ENCODE measurements around the gene ZNF436. TPM values are rescaled to one million over a fixed set of nuclear protein-coding genes. Genes with fewer than 3 reads are reported as not detected.

The ZNF436 gene
- total and polyA plus RNA-seq, 9 of the 15 experiments (the other 6 are each of a cell fraction or from before 2014, with no cell fraction given): 2.1 to 11.3 (median 6.8) TPM

DNA sequence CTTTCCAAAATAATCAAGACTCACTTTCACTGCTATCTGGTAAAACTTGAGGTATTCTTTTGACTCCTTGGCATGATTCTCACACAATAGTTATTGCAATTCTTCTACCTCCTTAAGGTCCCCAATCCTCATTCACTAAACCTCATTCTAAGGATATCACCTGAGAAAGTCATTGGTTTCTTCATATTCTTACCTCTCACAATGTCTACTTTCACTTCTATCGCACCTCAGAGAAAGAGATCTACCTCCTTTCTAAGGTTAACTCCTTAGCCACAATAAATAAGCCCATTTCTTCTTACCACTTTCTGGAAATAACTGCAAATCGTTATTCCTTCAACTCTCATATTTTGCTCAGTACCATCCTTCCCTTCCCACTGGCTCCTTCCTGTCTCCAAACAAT, 44.2 kb downstream of the ZNF436 start:
- H3K79me2 ChIP-seq (ENCODE audit: control insufficient read depth, insufficient read depth, low read length): peaks cover 67% of the 10 kb centered on the region
- CTCF ChIA-PET (ENCODE audit: low intra/inter-chr PET ratio): no interaction called here
- no peaks in the 10 kb centered on the region for H3K27me3 ChIP-seq (ENCODE audit: control insufficient read depth in 2 of 2, insufficient read depth in 2 of 2, low read length in 2 of 2)
- POLR2A ChIA-PET: interaction anchor here (0.9 to 1.4 kb wide), 4 partner anchors 9 to 70 kb away, joined by 3 to 5 read pairs (median 4); partner anchors contain the start of gene HNRNPR
- no peaks in the 10 kb centered on the region for H3K9me3 ChIP-seq (replicated peaks; ENCODE audit: control insufficient read depth, insufficient read depth, low read depth, low read length)
- 0 out of 2 replicates have a peak, but pooled peaks have one; percentile 33 for TF ChIP-seq POLR2A (conservative IDR thresholded peaks at IDR 0.05)
- no peak for TF ChIP-seq MBD2 (IDR thresholded peaks at IDR 0.05; ENCODE audit: borderline replicate concordance, low read depth)
- no peak overlapping the region for H3K9ac ChIP-seq (ENCODE audit: insufficient read depth in 1 of 2, low read depth in 2 of 2, low read length in 2 of 2)
- peaks cover 84% of the 10 kb centered on the region for H3K36me3 ChIP-seq (ENCODE audit: control insufficient read depth, insufficient read depth, low read length)
- H4K20me1 ChIP-seq (replicated peaks; ENCODE audit: control insufficient read depth, insufficient read depth, low read length): no peaks in the 10 kb centered on the region
- DNase-seq (ENCODE audit: extremely low read depth in 1 of 4, low spot score in 3 of 4): no peak
- no peak for ATAC-seq
- H3K27ac ChIP-seq (ENCODE audit: extremely low read depth, low read depth, low read length): no peak overlapping the region
- WGBS (ENCODE audit: insufficient coverage, low coverage, missing lambda C conversion rate): 93% methylated on average over 2 of the region's 2 CpGs
- H3K4me2 ChIP-seq (ENCODE audit: insufficient read depth, low read length): no peak overlapping the region
- no peak overlapping the region for H2AFZ ChIP-seq (ENCODE audit: low read depth, low read length)
- no peaks in the 10 kb centered on the region for H3K9me1 ChIP-seq (ENCODE audit: control insufficient read depth, insufficient read depth, low read length)
- no peak overlapping the region for H3K4me3 ChIP-seq
- no peaks in the 10 kb centered on the region for H3K4me1 ChIP-seq (replicated peaks in 1 of 2; ENCODE audit: control insufficient read depth in 2 of 2, insufficient read depth in 2 of 2, low read length in 2 of 2)
- BruUV-seq (replicated peaks): no TSS peak
- FAIRE-seq: no peak
- intact Hi-C loops (cut with micrococcal nuclease) (loop anchor here (5.0 kb wide), 1 partner anchor 77 kb away; no protein-coding TSS in a partner anchor), in situ Hi-C loops (cut with MboI) (no loop called here)

DNA sequence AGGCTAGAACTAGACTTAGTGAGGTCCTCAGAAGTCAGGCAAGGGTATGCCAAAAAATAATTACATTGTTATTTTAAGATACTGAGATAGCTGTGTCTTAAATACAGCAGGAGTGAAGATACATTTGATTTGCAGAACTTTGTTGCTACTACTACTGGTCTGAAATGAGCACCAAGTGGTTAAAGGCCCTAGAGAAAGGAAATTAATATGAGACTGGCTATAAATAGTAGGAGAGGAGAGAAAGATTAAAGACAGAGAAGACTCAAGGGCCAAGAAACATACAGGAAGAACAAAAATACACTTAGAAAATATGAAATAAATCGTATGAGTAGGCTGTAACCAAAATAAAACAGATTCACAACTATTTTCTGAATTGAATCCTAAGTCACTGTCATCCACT, 46.9 kb downstream of the ZNF436 start:
- Histone ChIP-seq H3K4me3 (no peak overlapping the region), H3K9me3 (replicated peaks; ENCODE audit: control insufficient read depth, insufficient read depth, low read depth, low read length) (no peaks in the 10 kb centered on the region), H3K27me3 (ENCODE audit: control insufficient read depth in 2 of 2, insufficient read depth in 2 of 2, low read length in 2 of 2) (no peaks in the 10 kb centered on the region), H4K20me1 (replicated peaks; ENCODE audit: control insufficient read depth, insufficient read depth, low read length) (no peaks in the 10 kb centered on the region), H3K9ac (ENCODE audit: insufficient read depth in 1 of 2, low read depth in 2 of 2, low read length in 2 of 2) (no peak overlapping the region), H2AFZ (ENCODE audit: low read depth, low read length) (no peak overlapping the region), H3K79me2 (ENCODE audit: control insufficient read depth, insufficient read depth, low read length) (peaks cover 57% of the 10 kb centered on the region), H3K36me3 (ENCODE audit: control insufficient read depth, insufficient read depth, low read length) (peaks cover 83% of the 10 kb centered on the region), H3K9me1 (ENCODE audit: control insufficient read depth, insufficient read depth, low read length) (no peaks in the 10 kb centered on the region), H3K27ac (ENCODE audit: extremely low read depth, low read depth, low read length) (no peak overlapping the region), H3K4me1 (replicated peaks in 1 of 2; ENCODE audit: control insufficient read depth in 2 of 2, insufficient read depth in 2 of 2, low read length in 2 of 2) (no peaks in the 10 kb centered on the region), H3K4me2 (ENCODE audit: insufficient read depth, low read length) (no peak overlapping the region)
- POLR2A ChIA-PET: interaction anchor here (1.1 kb wide), 1 partner anchor 22 kb away, joined by 4 read pairs; the partner anchor contains the start of gene HNRNPR
- WGBS (ENCODE audit: insufficient coverage, low coverage, missing lambda C conversion rate): 90% methylated on average over 1 of the region's 1 CpG
- CTCF ChIA-PET (ENCODE audit: low intra/inter-chr PET ratio): no interaction called here
- no peak for DNase-seq (ENCODE audit: extremely low read depth in 1 of 4, low spot score in 3 of 4)
- no peak for FAIRE-seq
- ATAC-seq: no peak
- in situ Hi-C loops (cut with MboI) (no loop called here), intact Hi-C loops (cut with micrococcal nuclease) (no loop called here)
- BruUV-seq (replicated peaks): TSS peak; percentile 3
- TF ChIP-seq, protein P1, sequence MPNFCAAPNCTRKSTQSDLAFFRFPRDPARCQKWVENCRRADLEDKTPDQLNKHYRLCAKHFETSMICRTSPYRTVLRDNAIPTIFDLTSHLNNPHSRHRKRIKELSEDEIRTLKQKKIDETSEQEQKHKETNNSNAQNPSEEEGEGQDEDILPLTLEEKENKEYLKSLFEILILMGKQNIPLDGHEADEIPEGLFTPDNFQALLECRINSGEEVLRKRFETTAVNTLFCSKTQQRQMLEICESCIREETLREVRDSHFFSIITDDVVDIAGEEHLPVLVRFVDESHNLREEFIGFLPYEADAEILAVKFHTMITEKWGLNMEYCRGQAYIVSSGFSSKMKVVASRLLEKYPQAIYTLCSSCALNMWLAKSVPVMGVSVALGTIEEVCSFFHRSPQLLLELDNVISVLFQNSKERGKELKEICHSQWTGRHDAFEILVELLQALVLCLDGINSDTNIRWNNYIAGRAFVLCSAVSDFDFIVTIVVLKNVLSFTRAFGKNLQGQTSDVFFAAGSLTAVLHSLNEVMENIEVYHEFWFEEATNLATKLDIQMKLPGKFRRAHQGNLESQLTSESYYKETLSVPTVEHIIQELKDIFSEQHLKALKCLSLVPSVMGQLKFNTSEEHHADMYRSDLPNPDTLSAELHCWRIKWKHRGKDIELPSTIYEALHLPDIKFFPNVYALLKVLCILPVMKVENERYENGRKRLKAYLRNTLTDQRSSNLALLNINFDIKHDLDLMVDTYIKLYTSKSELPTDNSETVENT (CRISPR knock-in tag; IDR thresholded peaks at IDR 0.05): no peak
- no peak for TF ChIP-seq SRF (CRISPR knock-in tag; IDR thresholded peaks at IDR 0.05)
- TF ChIP-seq ZNF311 (CRISPR knock-in tag; IDR thresholded peaks at IDR 0.05): no peak
- TF ChIP-seq ZNF507 (tag; conservative IDR thresholded peaks at IDR 0.05): no peak
- TF ChIP-seq, protein P2, sequence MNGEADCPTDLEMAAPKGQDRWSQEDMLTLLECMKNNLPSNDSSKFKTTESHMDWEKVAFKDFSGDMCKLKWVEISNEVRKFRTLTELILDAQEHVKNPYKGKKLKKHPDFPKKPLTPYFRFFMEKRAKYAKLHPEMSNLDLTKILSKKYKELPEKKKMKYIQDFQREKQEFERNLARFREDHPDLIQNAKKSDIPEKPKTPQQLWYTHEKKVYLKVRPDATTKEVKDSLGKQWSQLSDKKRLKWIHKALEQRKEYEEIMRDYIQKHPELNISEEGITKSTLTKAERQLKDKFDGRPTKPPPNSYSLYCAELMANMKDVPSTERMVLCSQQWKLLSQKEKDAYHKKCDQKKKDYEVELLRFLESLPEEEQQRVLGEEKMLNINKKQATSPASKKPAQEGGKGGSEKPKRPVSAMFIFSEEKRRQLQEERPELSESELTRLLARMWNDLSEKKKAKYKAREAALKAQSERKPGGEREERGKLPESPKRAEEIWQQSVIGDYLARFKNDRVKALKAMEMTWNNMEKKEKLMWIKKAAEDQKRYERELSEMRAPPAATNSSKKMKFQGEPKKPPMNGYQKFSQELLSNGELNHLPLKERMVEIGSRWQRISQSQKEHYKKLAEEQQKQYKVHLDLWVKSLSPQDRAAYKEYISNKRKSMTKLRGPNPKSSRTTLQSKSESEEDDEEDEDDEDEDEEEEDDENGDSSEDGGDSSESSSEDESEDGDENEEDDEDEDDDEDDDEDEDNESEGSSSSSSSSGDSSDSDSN (IDR thresholded peaks at IDR 0.05; ENCODE audit: borderline replicate concordance in 1 of 2, low read depth in 2 of 2, low read length in 2 of 2): no peak
- no peak for TF ChIP-seq NFRKB (IDR thresholded peaks at IDR 0.05; ENCODE audit: low read depth)
- no peak for TF ChIP-seq CBX5 (IDR thresholded peaks at IDR 0.05; ENCODE audit: borderline replicate concordance, low read depth)
- TF ChIP-seq, protein P3, sequence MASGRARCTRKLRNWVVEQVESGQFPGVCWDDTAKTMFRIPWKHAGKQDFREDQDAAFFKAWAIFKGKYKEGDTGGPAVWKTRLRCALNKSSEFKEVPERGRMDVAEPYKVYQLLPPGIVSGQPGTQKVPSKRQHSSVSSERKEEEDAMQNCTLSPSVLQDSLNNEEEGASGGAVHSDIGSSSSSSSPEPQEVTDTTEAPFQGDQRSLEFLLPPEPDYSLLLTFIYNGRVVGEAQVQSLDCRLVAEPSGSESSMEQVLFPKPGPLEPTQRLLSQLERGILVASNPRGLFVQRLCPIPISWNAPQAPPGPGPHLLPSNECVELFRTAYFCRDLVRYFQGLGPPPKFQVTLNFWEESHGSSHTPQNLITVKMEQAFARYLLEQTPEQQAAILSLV (tag; IDR thresholded peaks at IDR 0.05): no peak
